ENCODE measurements around the gene MAP3K4.

MAP3K4 gene

DNA sequence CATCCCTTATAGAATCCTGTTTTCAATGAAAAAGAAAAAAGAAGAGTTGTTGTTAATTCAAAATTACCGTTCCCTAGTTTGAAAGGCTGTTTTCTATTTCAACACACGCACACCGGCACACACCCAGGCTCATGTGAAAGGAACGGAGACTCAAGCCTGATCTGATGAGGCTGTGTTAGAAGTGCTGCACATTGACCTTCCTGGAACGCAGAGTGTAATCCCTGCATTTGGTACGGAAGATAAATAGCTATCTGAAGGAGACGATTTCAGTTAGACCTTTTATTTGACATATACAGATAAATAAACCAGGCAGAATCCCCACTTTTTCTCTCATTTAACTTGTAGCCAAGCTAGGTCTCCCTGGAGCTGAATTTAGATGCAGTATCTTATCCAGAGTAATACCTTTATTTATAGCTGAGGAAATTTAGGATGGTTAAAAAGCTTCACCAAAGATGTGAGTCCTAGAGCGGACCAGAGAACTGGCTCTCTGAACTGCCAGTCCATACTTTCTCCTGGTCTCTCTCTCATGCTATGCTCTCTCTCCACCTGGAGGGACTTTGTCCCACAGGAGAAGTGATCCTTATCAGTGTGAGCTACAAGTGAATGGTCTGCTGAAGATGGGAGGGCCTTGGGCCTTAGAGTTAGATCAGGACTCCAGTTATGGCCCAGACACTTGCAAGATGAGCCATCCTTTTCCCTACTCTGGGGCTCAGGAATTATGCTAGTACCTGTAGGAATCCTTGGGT, 30.6 kb downstream of the MAP3K4 start:
- Histone ChIP-seq H3K36me3 (replicated peaks) (no peaks in the 10 kb centered on the region), H3K27ac (no peak overlapping the region), H3K4me3 (ENCODE audit: low read depth, low read length) (no peak overlapping the region), H3K27me3 (replicated peaks) (no peaks in the 10 kb centered on the region)
- DNase-seq, result no peak
- no peak for TF ChIP-seq CTCF (IDR thresholded peaks at IDR 0.05; ENCODE audit: low read depth, low read length, missing control alignments)
- in situ Hi-C loops (cut with HindIII; ENCODE audit: low pct_ligation_motif_present, low sequenced_read_pairs), result no loop called here

DNA sequence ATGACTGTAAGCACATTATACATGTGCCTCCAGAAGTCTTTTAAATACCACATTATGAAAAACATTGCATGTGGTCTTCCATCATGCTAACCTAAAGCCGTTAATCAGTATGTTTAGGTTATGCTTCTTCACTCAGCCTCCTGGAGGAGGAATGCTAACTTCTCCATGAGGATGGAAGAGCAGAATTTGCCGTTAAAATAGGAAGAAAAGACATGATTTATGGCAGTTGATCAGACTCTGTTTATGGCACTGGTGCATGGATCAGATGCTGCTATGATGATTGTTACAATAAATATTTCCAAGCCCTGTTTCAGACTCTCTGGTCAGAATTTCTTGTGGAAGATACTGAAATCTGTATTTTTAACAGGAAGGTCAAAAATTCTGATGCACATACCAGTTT, 31.7 kb downstream of the MAP3K4 start:
- Histone ChIP-seq H3K36me3 (replicated peaks) (no peaks in the 10 kb centered on the region), H3K4me3 (ENCODE audit: low read depth, low read length) (no peak overlapping the region), H3K27ac (no peak overlapping the region), H3K27me3 (replicated peaks) (no peaks in the 10 kb centered on the region)
- DNase-seq, result no peak
- no peak for TF ChIP-seq CTCF (IDR thresholded peaks at IDR 0.05; ENCODE audit: low read depth, low read length, missing control alignments)
- in situ Hi-C loops (cut with HindIII; ENCODE audit: low pct_ligation_motif_present, low sequenced_read_pairs), result no loop called here

DNA sequence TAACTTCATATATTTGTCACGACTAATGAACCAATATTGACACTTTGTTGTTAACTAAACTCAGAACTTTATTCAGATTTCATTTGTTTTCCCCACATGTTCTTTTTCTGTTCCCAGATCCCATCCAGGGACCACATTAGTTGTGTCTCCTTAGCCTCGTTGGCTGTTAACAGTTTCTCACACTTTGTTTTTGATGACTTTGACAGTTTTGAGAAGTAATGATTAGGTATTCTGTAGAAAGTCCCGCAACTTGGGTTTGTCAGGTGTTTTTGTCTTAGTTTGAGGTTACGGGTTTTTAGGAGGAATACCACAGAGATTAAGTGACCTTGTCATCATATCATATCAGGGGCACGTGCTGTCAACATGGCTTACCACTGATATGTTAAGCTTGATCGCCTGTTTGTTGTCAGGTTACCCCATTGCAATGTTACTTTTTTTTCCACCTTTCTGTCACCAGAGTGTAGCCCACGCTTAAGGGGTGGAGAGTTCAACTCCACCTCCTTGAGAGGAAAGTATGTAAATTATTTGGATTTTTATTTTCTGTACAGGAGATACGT, 32.9 kb downstream of the MAP3K4 start:
- Histone ChIP-seq H3K27me3 (replicated peaks) (no peaks in the 10 kb centered on the region), H3K36me3 (replicated peaks) (no peaks in the 10 kb centered on the region), H3K27ac (no peak overlapping the region), H3K4me3 (ENCODE audit: low read depth, low read length) (no peak overlapping the region)
- TF ChIP-seq CTCF (IDR thresholded peaks at IDR 0.05; ENCODE audit: low read depth, low read length, missing control alignments), result no peak
- no peak for DNase-seq
- in situ Hi-C loops (cut with HindIII; ENCODE audit: low pct_ligation_motif_present, low sequenced_read_pairs), result no loop called here

DNA sequence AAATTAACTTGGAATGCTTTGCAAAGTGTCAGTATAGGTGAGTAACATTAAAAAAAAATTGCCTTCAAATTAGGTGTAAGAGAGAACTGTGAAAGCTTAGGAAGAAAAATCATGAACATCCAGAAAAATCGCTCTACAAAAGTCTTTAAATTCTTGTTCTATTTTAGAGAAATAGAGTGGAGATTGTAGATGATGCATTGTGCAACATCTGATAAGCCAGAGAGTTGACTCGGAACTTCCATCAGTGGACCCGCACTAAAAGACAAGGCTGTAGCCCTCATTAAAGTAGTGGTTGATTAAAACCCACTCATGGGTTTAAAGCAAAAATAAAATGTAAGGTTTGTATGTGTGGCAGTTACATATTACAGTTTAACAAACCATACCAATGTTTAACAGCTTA, 35.8 kb downstream of the MAP3K4 start:
- H3K4me3 ChIP-seq (ENCODE audit: low read depth, low read length), result no peak overlapping the region
- no peak overlapping the region for H3K27ac ChIP-seq
- no peak for DNase-seq
- no peaks in the 10 kb centered on the region for H3K27me3 ChIP-seq (replicated peaks)
- no peak for TF ChIP-seq CTCF (IDR thresholded peaks at IDR 0.05; ENCODE audit: low read depth, low read length, missing control alignments)
- in situ Hi-C loops (cut with HindIII; ENCODE audit: low pct_ligation_motif_present, low sequenced_read_pairs), result no loop called here
- H3K36me3 ChIP-seq (replicated peaks), result no peaks in the 10 kb centered on the region

- no peak overlapping the region for H3K4me3 ChIP-seq (ENCODE audit: low read depth, low read length)
- in situ Hi-C loops (cut with HindIII; ENCODE audit: low pct_ligation_motif_present, low sequenced_read_pairs), result no loop called here
- no peak for TF ChIP-seq CTCF (IDR thresholded peaks at IDR 0.05; ENCODE audit: low read depth, low read length, missing control alignments)
- no peaks in the 10 kb centered on the region for H3K36me3 ChIP-seq (replicated peaks)
- no peaks in the 10 kb centered on the region for H3K27me3 ChIP-seq (replicated peaks)
- H3K27ac ChIP-seq, result peak overlapping the region; percentile 78
- peak; percentile 64 for DNase-seq
Measured at GRCh38 chr6:161029195-161029809, 37.7 kb downstream of the MAP3K4 start.

All from brain microvascular endothelial cell (primary cell).